ENCODE results near the gene C10orf90. TPM values are rescaled to one million over a fixed set of nuclear protein-coding genes. Genes with fewer than 3 reads are reported as not detected.

C10orf90 gene
- total and polyA plus RNA-seq, 4 donors: not detected

DNA sequence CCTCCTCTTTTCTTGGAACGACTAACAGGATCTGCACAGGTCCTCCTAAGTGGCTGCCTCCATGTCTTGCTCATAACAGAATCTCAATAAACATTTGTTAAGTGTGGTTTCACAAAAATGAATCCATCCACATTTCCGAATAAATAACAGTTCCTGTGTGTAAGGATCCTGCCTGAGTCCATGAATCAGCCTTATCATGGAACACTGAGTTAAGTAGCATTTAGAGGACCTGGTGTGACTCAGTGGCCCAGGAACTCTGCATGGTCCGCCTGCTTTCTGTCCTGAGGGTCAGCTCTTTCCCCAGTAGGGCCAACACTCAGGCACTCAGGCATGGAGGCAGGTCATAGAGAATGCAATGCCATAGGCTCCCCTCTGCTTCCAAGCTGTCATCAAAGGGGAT is 15.8 kb upstream of the C10orf90 start:
- no peak overlapping the region for H3K27ac ChIP-seq (ENCODE audit: low read depth in 1 of 2, low read length in 1 of 2)
- ATAC-seq (ENCODE audit: insufficient read depth, low FRiP score) (no peak), DNase-seq (no peak)
- no peaks in the 10 kb centered on the region for H3K4me1 ChIP-seq (ENCODE audit: control insufficient read depth in 5 of 5, insufficient read depth in 5 of 5, low read length in 5 of 5)
- peaks cover 0 to 6% (median 0%) of the 10 kb centered on the region in 4 donors for H3K9me3 ChIP-seq (ENCODE audit: control insufficient read depth in 4 of 4, insufficient read depth in 3 of 4, low read length in 3 of 4)
- no peaks in the 10 kb centered on the region for H3K27me3 ChIP-seq (ENCODE audit: control insufficient read depth in 3 of 3, insufficient read depth in 3 of 3, low read length in 2 of 3)
- no peak overlapping the region for H3K9ac ChIP-seq (ENCODE audit: insufficient read depth in 1 of 2, low read length in 2 of 2)
- 60 to 68% methylated on average over 3 of the region's 3 CpGs for WGBS, 2 donors
- H3K4me3 ChIP-seq: no peak overlapping the region
- TF ChIP-seq CTCF (IDR thresholded peaks at IDR 0.05; ENCODE audit: control extremely low read depth, extremely low read depth): no peak
- H3K36me3 ChIP-seq (ENCODE audit: control insufficient read depth in 4 of 4, insufficient read depth in 4 of 4, low read length in 4 of 4): no peaks in the 10 kb centered on the region

- H3K9me3 ChIP-seq (ENCODE audit: control insufficient read depth in 4 of 4, insufficient read depth in 3 of 4, low read length in 3 of 4): peaks cover 0 to 4% (median 0%) of the 10 kb centered on the region in 4 donors
- no peaks in the 10 kb centered on the region for H3K4me1 ChIP-seq (ENCODE audit: control insufficient read depth in 5 of 5, insufficient read depth in 5 of 5, low read length in 5 of 5)
- H3K9ac ChIP-seq (ENCODE audit: insufficient read depth in 1 of 2, low read length in 2 of 2): no peak overlapping the region
- H3K27ac ChIP-seq (ENCODE audit: low read depth in 1 of 2, low read length in 1 of 2): no peak overlapping the region
- no peak for ATAC-seq (ENCODE audit: insufficient read depth, low FRiP score)
- no peak overlapping the region for H3K4me3 ChIP-seq
- no peaks in the 10 kb centered on the region for H3K36me3 ChIP-seq (ENCODE audit: control insufficient read depth in 4 of 4, insufficient read depth in 4 of 4, low read length in 4 of 4)
- 94 to 95% methylated on average over 4 of the region's 4 CpGs for WGBS, 2 donors
- H3K27me3 ChIP-seq (ENCODE audit: control insufficient read depth in 3 of 3, insufficient read depth in 3 of 3, low read length in 2 of 3): no peaks in the 10 kb centered on the region
- no peak for DNase-seq
- no peak for TF ChIP-seq CTCF (IDR thresholded peaks at IDR 0.05; ENCODE audit: control extremely low read depth, extremely low read depth)
Observed at GRCh38 chr10:126685756-126686155, 15.3 kb upstream of the C10orf90 start.

- DNase-seq: no peak
- WGBS, 2 donors: 64 to 82% methylated on average over 3 of the region's 3 CpGs
- H3K9ac ChIP-seq (ENCODE audit: insufficient read depth in 1 of 2, low read length in 2 of 2): no peak overlapping the region
- TF ChIP-seq CTCF (IDR thresholded peaks at IDR 0.05; ENCODE audit: control extremely low read depth, extremely low read depth): no peak
- peaks cover 0 to 4% (median 0%) of the 10 kb centered on the region in 4 donors for H3K9me3 ChIP-seq (ENCODE audit: control insufficient read depth in 4 of 4, insufficient read depth in 3 of 4, low read length in 3 of 4)
- no peaks in the 10 kb centered on the region for H3K36me3 ChIP-seq (ENCODE audit: control insufficient read depth in 4 of 4, insufficient read depth in 4 of 4, low read length in 4 of 4)
- no peaks in the 10 kb centered on the region for H3K27me3 ChIP-seq (ENCODE audit: control insufficient read depth in 3 of 3, insufficient read depth in 3 of 3, low read length in 2 of 3)
- no peak overlapping the region for H3K27ac ChIP-seq (ENCODE audit: low read depth in 1 of 2, low read length in 1 of 2)
- no peaks in the 10 kb centered on the region for H3K4me1 ChIP-seq (ENCODE audit: control insufficient read depth in 5 of 5, insufficient read depth in 5 of 5, low read length in 5 of 5)
- H3K4me3 ChIP-seq: no peak overlapping the region
- ATAC-seq (ENCODE audit: insufficient read depth, low FRiP score): no peak
Observed at GRCh38 chr10:126684171-126684745, 13.8 kb upstream of the C10orf90 start.

DNA sequence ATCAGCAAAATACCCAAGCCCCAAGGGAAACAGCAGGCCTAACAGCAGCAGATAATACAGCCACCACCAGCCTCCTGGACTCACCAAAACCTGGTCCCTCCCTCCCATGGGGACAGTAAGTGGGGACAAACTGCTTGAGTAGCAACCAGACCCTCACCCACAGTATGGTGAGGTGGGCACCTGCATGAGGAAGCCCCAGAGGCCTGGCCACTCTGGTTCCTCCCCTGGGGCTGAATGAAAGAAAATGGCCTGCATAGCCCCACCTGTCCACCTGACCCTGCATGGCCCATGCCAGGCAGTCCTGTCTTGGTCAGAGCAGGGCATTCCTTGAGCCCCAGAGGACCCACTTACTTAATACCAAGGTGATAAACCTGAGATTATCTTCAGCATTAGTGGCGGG is 13.0 kb upstream of the C10orf90 start:
- Histone ChIP-seq H3K27me3 (ENCODE audit: control insufficient read depth in 3 of 3, insufficient read depth in 3 of 3, low read length in 2 of 3) (no peaks in the 10 kb centered on the region), H3K9me3 (ENCODE audit: control insufficient read depth in 4 of 4, insufficient read depth in 3 of 4, low read length in 3 of 4) (peaks cover 0 to 4% (median 0%) of the 10 kb centered on the region in 4 donors), H3K27ac (ENCODE audit: low read depth in 1 of 2, low read length in 1 of 2) (no peak overlapping the region), H3K4me3 (no peak overlapping the region), H3K4me1 (ENCODE audit: control insufficient read depth in 5 of 5, insufficient read depth in 5 of 5, low read length in 5 of 5) (no peaks in the 10 kb centered on the region), H3K9ac (ENCODE audit: insufficient read depth in 1 of 2, low read length in 2 of 2) (no peak overlapping the region), H3K36me3 (ENCODE audit: control insufficient read depth in 4 of 4, insufficient read depth in 4 of 4, low read length in 4 of 4) (no peaks in the 10 kb centered on the region)
- DNase-seq: no peak
- no peak for ATAC-seq (ENCODE audit: insufficient read depth, low FRiP score)
- WGBS, 2 donors: 96 to 98% methylated on average over 1 of the region's 1 CpG
- no peak for TF ChIP-seq CTCF (IDR thresholded peaks at IDR 0.05; ENCODE audit: control extremely low read depth, extremely low read depth)

Data from lung (tissue), 12 donors.